ENCODE data around the gene COMMD2.

Gene COMMD2

GRCh38 chr3:149752051-149752787, at the start of gene COMMD2:
Gene COMMD2, minus strand, starts transcription at chr3:149752489. Its CDS starts 45 bp downstream, at chr3:149752444.
- ATAC-seq = peak; percentile 100
- peak; percentile 76 for DNase-seq
- H3K9me3 Mint-ChIP-seq = no peaks in the 10 kb centered on the region
- no peaks in the 10 kb centered on the region for H3K27me3 Mint-ChIP-seq
- H3K27ac Mint-ChIP-seq = peak within 1 kb of the TSS; percentile 85
- peaks cover 21% of the 10 kb centered on the region for H3K4me1 Mint-ChIP-seq
- H3K36me3 Mint-ChIP-seq (ENCODE audit: low read depth) = peaks cover 21% of the 10 kb centered on the region
- peak within 1 kb of the TSS; percentile 92 for H3K4me3 Mint-ChIP-seq

- DNase-seq (no peak), ATAC-seq (no peak)
- H3K27me3 Mint-ChIP-seq = peaks cover 10% of the 10 kb centered on the region
- H3K4me1 Mint-ChIP-seq = peaks cover 3% of the 10 kb centered on the region
- no peak overlapping the region for H3K4me3 Mint-ChIP-seq
- H3K9me3 Mint-ChIP-seq = peaks cover 6% of the 10 kb centered on the region
- H3K27ac Mint-ChIP-seq = no peak overlapping the region
- H3K36me3 Mint-ChIP-seq (ENCODE audit: low read depth) = no peaks in the 10 kb centered on the region
These were observed 49.4 kb upstream of the COMMD2 start for GRCh38 chr3:149801639-149802038.

- Mint-ChIP-seq H3K4me1 (no peaks in the 10 kb centered on the region), H3K4me3 (no peak overlapping the region), H3K36me3 (ENCODE audit: low read depth) (no peaks in the 10 kb centered on the region), H3K9me3 (peaks cover 6% of the 10 kb centered on the region), H3K27ac (no peak overlapping the region), H3K27me3 (peaks cover 10% of the 10 kb centered on the region)
- ATAC-seq = no peak
- no peak for DNase-seq
These were observed 48.9 kb upstream of the COMMD2 start for GRCh38 chr3:149801195-149801594.

GRCh38 chr3:149800693-149801092, 48.4 kb upstream of the COMMD2 start:
- no peaks in the 10 kb centered on the region for H3K4me1 Mint-ChIP-seq
- peaks cover 8% of the 10 kb centered on the region for H3K27me3 Mint-ChIP-seq
- H3K9me3 Mint-ChIP-seq = peaks cover 6% of the 10 kb centered on the region
- DNase-seq (no peak), ATAC-seq (no peak)
- H3K36me3 Mint-ChIP-seq (ENCODE audit: low read depth) = no peaks in the 10 kb centered on the region
- no peak overlapping the region for H3K27ac Mint-ChIP-seq
- no peak overlapping the region for H3K4me3 Mint-ChIP-seq

- DNase-seq = no peak
- Mint-ChIP-seq H3K9me3 (peaks cover 6% of the 10 kb centered on the region), H3K4me1 (no peaks in the 10 kb centered on the region), H3K27me3 (peaks cover 21% of the 10 kb centered on the region), H3K27ac (no peak overlapping the region), H3K4me3 (no peak overlapping the region), H3K36me3 (ENCODE audit: low read depth) (no peaks in the 10 kb centered on the region)
- no peak for ATAC-seq
These were observed 43.7 kb upstream of the COMMD2 start for GRCh38 chr3:149796026-149796425.

- Mint-ChIP-seq H3K4me3 (no peak within 1 kb of the TSS), H3K4me1 (no peaks in the 10 kb centered on the region), H3K9me3 (no peaks in the 10 kb centered on the region), H3K27me3 (peaks cover 23% of the 10 kb centered on the region), H3K36me3 (ENCODE audit: low read depth) (no peaks in the 10 kb centered on the region), H3K27ac (no peak within 1 kb of the TSS)
- no peak for DNase-seq
- ATAC-seq = no peak
These were observed 40.4 kb upstream of the COMMD2 start, which contains the start of gene ANKUB1 for GRCh38 chr3:149792452-149793270. Gene ANKUB1, minus strand, starts transcription at chr3:149792554. Its CDS starts 188 bp downstream, at chr3:149792366.

- Mint-ChIP-seq H3K27ac (no peak overlapping the region), H3K4me3 (no peak overlapping the region), H3K27me3 (peaks cover 25% of the 10 kb centered on the region), H3K4me1 (no peaks in the 10 kb centered on the region), H3K36me3 (ENCODE audit: low read depth) (no peaks in the 10 kb centered on the region), H3K9me3 (no peaks in the 10 kb centered on the region)
- no peak for ATAC-seq
- DNase-seq = no peak
These were observed 38.4 kb upstream of the COMMD2 start for GRCh38 chr3:149790698-149791097.

GRCh38 chr3:149790268-149790667, 38.0 kb upstream of the COMMD2 start:
- ATAC-seq (no peak), DNase-seq (no peak)
- no peak overlapping the region for H3K4me3 Mint-ChIP-seq
- H3K27me3 Mint-ChIP-seq = peaks cover 25% of the 10 kb centered on the region
- no peaks in the 10 kb centered on the region for H3K4me1 Mint-ChIP-seq
- no peaks in the 10 kb centered on the region for H3K9me3 Mint-ChIP-seq
- H3K27ac Mint-ChIP-seq = no peak overlapping the region
- H3K36me3 Mint-ChIP-seq (ENCODE audit: low read depth) = no peaks in the 10 kb centered on the region

- Mint-ChIP-seq H3K27ac (no peak overlapping the region), H3K27me3 (peaks cover 2% of the 10 kb centered on the region), H3K4me1 (peaks cover 11% of the 10 kb centered on the region), H3K36me3 (ENCODE audit: low read depth) (no peaks in the 10 kb centered on the region), H3K9me3 (no peaks in the 10 kb centered on the region), H3K4me3 (no peak overlapping the region)
- no peak for ATAC-seq
- no peak for DNase-seq
These were observed 31.9 kb upstream of the COMMD2 start for GRCh38 chr3:149784064-149784704.

GRCh38 chr3:149783576-149783975, 31.3 kb upstream of the COMMD2 start:
- ATAC-seq (no peak), DNase-seq (no peak)
- H3K27ac Mint-ChIP-seq = no peak overlapping the region
- peaks cover 11% of the 10 kb centered on the region for H3K4me1 Mint-ChIP-seq
- H3K9me3 Mint-ChIP-seq = no peaks in the 10 kb centered on the region
- peaks cover 2% of the 10 kb centered on the region for H3K27me3 Mint-ChIP-seq
- H3K4me3 Mint-ChIP-seq = no peak overlapping the region
- H3K36me3 Mint-ChIP-seq (ENCODE audit: low read depth) = no peaks in the 10 kb centered on the region

GRCh38 chr3:149781741-149782140, 29.5 kb upstream of the COMMD2 start:
- Mint-ChIP-seq H3K36me3 (ENCODE audit: low read depth) (no peaks in the 10 kb centered on the region), H3K27ac (no peak overlapping the region), H3K4me1 (peaks cover 11% of the 10 kb centered on the region), H3K9me3 (no peaks in the 10 kb centered on the region), H3K4me3 (no peak overlapping the region), H3K27me3 (peaks cover 2% of the 10 kb centered on the region)
- DNase-seq (no peak), ATAC-seq (no peak)

- Mint-ChIP-seq H3K4me1 (peaks cover 11% of the 10 kb centered on the region), H3K27me3 (peaks cover 2% of the 10 kb centered on the region), H3K9me3 (no peaks in the 10 kb centered on the region), H3K36me3 (ENCODE audit: low read depth) (no peaks in the 10 kb centered on the region), H3K27ac (peak overlapping the region; percentile 44), H3K4me3 (no peak overlapping the region)
- ATAC-seq (no peak), DNase-seq (no peak)
These were observed 28.9 kb upstream of the COMMD2 start for GRCh38 chr3:149781211-149781610.

- H3K27ac Mint-ChIP-seq = no peak overlapping the region
- H3K4me3 Mint-ChIP-seq = no peak overlapping the region
- ATAC-seq (no peak), DNase-seq (no peak)
- H3K9me3 Mint-ChIP-seq = no peaks in the 10 kb centered on the region
- peaks cover 9% of the 10 kb centered on the region for H3K4me1 Mint-ChIP-seq
- no peaks in the 10 kb centered on the region for H3K36me3 Mint-ChIP-seq (ENCODE audit: low read depth)
- peaks cover 3% of the 10 kb centered on the region for H3K27me3 Mint-ChIP-seq
These were observed 25.3 kb upstream of the COMMD2 start for GRCh38 chr3:149777414-149778214.

- Mint-ChIP-seq H3K27me3 (peaks cover 7% of the 10 kb centered on the region), H3K4me1 (peaks cover 4% of the 10 kb centered on the region), H3K36me3 (ENCODE audit: low read depth) (no peaks in the 10 kb centered on the region), H3K4me3 (no peak overlapping the region), H3K9me3 (no peaks in the 10 kb centered on the region), H3K27ac (no peak overlapping the region)
- DNase-seq (no peak), ATAC-seq (no peak)
These were observed 23.9 kb upstream of the COMMD2 start for GRCh38 chr3:149776170-149776569.
